HEK293T (cell line): ENCODE results near the gene MPRIP.

Source experiments
- CTCF ChIA-PET: fragments of 350-600 bp; formaldehyde crosslinking; extraction: SDS; loops from one replicate; lab custom pipeline; 2021; ENCODE audit warnings: antibody characterized with exemption, inconsistent platforms; lab: Yijun Ruan, JAX
- POLR2A ChIA-PET: fragments of 350-600 bp; formaldehyde crosslinking; extraction: SDS; loops from one replicate; lab custom pipeline; 2020; ENCODE audit warnings: antibody characterized with exemption, inconsistent platforms; lab: Yijun Ruan, JAX
- DNase-seq: peaks from one replicate; pipeline ENCODE4 v3.0.0; 2012; ENCODE audit warnings: mixed read lengths; ENCODE audit errors: extremely low spot score
- ARNT ChIP-seq: fragments of 450-650 bp; IDR thresholded peaks from 2 replicates; pipeline ENCODE4 v1.6.1; 2017; ENCODE audit warnings: mild to moderate bottlenecking
- BHLHE40 ChIP-seq: fragments of 450-650 bp; IDR thresholded peaks from 2 replicates; pipeline ENCODE4 v1.6.1; 2016; ENCODE audit warnings: mild to moderate bottlenecking, moderate library complexity, borderline replicate concordance
- CTBP1 ChIP-seq: fragments of 450-650 bp; IDR thresholded peaks from 2 replicates; pipeline ENCODE4 v1.6.1; 2016; ENCODE audit warnings: borderline replicate concordance
- ELF4 ChIP-seq: fragments of 450-650 bp; IDR thresholded peaks from 2 replicates; pipeline ENCODE4 v1.6.1; 2017; ENCODE audit warnings: antibody characterized with exemption
- FOXA1 ChIP-seq: fragments of 450-650 bp; IDR thresholded peaks from 2 replicates; pipeline ENCODE4 v1.6.1; 2016; ENCODE audit warnings: mild to moderate bottlenecking
- FOXK2 ChIP-seq: fragments of 450-650 bp; IDR thresholded peaks from 2 replicates; pipeline ENCODE4 v1.6.1; 2016; ENCODE audit warnings: mild to moderate bottlenecking
- FOXM1 ChIP-seq: fragments of 450-650 bp; IDR thresholded peaks from 2 replicates; pipeline ENCODE4 v1.6.1; 2017; ENCODE audit warnings: mild to moderate bottlenecking, borderline replicate concordance
- HDGF ChIP-seq: fragments of 450-650 bp; IDR thresholded peaks from 2 replicates; pipeline ENCODE4 v1.6.1; 2017; ENCODE audit warnings: antibody characterized with exemption, borderline replicate concordance
- L3MBTL2 ChIP-seq: fragments of 450-650 bp; conservative IDR thresholded peaks from 2 replicates; pipeline ENCODE4 v1.6.1; 2016; ENCODE audit warnings: mild to moderate bottlenecking
- LEF1 ChIP-seq: fragments of 450-650 bp; IDR thresholded peaks from 2 replicates; pipeline ENCODE4 v1.6.1; 2017; ENCODE audit warnings: mild to moderate bottlenecking, borderline replicate concordance
- NFRKB ChIP-seq: fragments of 450-650 bp; IDR thresholded peaks from 2 replicates; pipeline ENCODE4 v1.6.1; 2016; ENCODE audit warnings: mild to moderate bottlenecking, moderate library complexity
- PKNOX1 ChIP-seq: fragments of 450-650 bp; IDR thresholded peaks from 2 replicates; pipeline ENCODE4 v1.6.1; 2016
- SP1 ChIP-seq: fragments of 450-650 bp; IDR thresholded peaks from 2 replicates; pipeline ENCODE4 v1.6.1; 2017
- SUZ12 ChIP-seq: fragments of 450-650 bp; IDR thresholded peaks from 2 replicates; pipeline ENCODE4 v1.6.1; 2016; ENCODE audit warnings: mild to moderate bottlenecking
- TARDBP ChIP-seq: fragments of 450-650 bp; IDR thresholded peaks from 2 replicates; pipeline ENCODE4 v1.6.1; 2016
- ZNF384 ChIP-seq: fragments of 450-650 bp; IDR thresholded peaks from 2 replicates; pipeline ENCODE4 v1.6.1; 2016

MPRIP gene

GRCh38 chr17:17077101-17077500 is 34.8 kb downstream of the MPRIP start:
- ChIA-PET CTCF (no interaction called here), POLR2A (no interaction called here)
- DNase-seq = no peak

GRCh38 chr17:17077861-17078732 is 35.8 kb downstream of the MPRIP start:
- ChIA-PET POLR2A (no interaction called here), CTCF (no interaction called here)
- TF ChIP-seq ZNF384 (no peak), PKNOX1 (no peak), TARDBP (no peak), L3MBTL2 (no peak), CTBP1 (no peak), ARNT (no peak)
- DNase-seq = no peak

More at GRCh38 chr17:17077101-17077500, 34.8 kb downstream of the MPRIP start:
- TF ChIP-seq PKNOX1 = no peak
- TF ChIP-seq FOXA1 = no peak
- TF ChIP-seq SP1 = no peak
- TF ChIP-seq FOXK2 = no peak
- no peak for TF ChIP-seq ZNF384
- no peak for TF ChIP-seq SUZ12
- TF ChIP-seq FOXM1 = no peak
- no peak for TF ChIP-seq ARNT
- no peak for TF ChIP-seq HDGF
- TF ChIP-seq ELF4 = no peak
- no peak for TF ChIP-seq LEF1

GRCh38 chr17:17078832-17079231 is 36.6 kb downstream of the MPRIP start:
- ChIA-PET CTCF (no interaction called here), POLR2A (no interaction called here)
- no peak for DNase-seq
- TF ChIP-seq FOXA1 = no peak
- TF ChIP-seq ZNF384 = no peak
- TF ChIP-seq L3MBTL2 = no peak
- TF ChIP-seq HDGF = no peak
- TF ChIP-seq FOXM1 = no peak
- no peak for TF ChIP-seq ARNT
- TF ChIP-seq LEF1 = no peak
- TF ChIP-seq ELF4 = no peak
- no peak for TF ChIP-seq TARDBP
- TF ChIP-seq SP1 = no peak
- no peak for TF ChIP-seq BHLHE40
- TF ChIP-seq NFRKB = no peak
- TF ChIP-seq SUZ12 = no peak
- TF ChIP-seq CTBP1 = no peak
- no peak for TF ChIP-seq FOXK2
- TF ChIP-seq PKNOX1 = no peak

- POLR2A ChIA-PET = no interaction called here
- CTCF ChIA-PET = no interaction called here
- DNase-seq = no peak
- TF ChIP-seq ZNF384 = no peak
- no peak for TF ChIP-seq FOXA1
- TF ChIP-seq ARNT = no peak
- TF ChIP-seq HDGF = no peak
- TF ChIP-seq BHLHE40 = no peak
- TF ChIP-seq CTBP1 = no peak
- no peak for TF ChIP-seq SP1
- TF ChIP-seq PKNOX1 = no peak
- TF ChIP-seq FOXM1 = no peak
- no peak for TF ChIP-seq FOXK2
Measured at GRCh38 chr17:17079336-17079735, 37.1 kb downstream of the MPRIP start.

GRCh38 chr17:17079761-17080160 is 37.5 kb downstream of the MPRIP start:
- CTCF ChIA-PET = no interaction called here
- DNase-seq = no peak
- TF ChIP-seq FOXK2 = no peak
- no peak for TF ChIP-seq BHLHE40
- TF ChIP-seq L3MBTL2 = no peak
- no peak for TF ChIP-seq ZNF384
- no peak for TF ChIP-seq FOXM1
- TF ChIP-seq FOXA1 = no peak
- TF ChIP-seq ELF4 = no peak
- no peak for TF ChIP-seq PKNOX1
- TF ChIP-seq SP1 = no peak
- TF ChIP-seq LEF1 = no peak
- POLR2A ChIA-PET = no interaction called here
